ENCODE data around the gene SH3RF2.

DNA sequence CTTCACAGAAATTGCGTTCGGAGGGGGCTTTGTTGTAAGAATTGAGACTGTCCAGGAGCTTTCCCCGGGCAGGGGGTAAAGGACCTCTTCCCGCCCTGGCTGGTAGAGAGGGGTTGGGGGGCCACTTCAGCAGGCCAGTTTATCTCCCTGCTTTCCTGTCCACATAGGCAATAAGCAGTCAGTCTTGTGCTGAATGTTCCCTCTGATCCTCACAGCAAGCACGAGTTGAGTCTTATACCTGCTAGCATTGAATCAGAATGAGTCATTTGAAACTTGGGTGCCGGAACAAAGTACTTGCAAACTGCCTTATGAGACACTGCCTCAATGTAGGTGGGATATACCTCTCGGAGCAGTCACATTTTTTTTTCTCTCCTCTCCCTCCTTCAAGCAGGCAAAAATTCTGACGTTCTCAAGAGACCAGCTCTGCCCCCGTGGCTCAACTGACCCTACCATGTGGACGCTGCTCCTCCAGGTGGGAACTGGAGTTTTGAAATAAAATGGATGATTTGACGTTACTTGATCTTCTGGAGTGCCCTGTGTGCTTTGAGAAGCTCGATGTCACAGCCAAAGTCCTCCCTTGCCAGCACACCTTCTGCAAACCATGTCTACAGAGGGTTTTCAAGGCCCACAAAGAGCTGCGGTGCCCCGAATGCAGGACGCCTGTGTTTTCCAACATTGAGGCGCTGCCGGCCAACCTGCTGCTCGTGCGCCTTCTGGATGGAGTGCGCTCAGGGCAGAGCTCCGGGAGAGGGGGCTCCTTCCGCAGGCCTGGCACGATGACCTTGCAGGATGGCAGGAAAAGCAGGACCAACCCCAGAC, 1.3 kb downstream of the SH3RF2 start:
- TF ChIP-seq, protein P1, sequence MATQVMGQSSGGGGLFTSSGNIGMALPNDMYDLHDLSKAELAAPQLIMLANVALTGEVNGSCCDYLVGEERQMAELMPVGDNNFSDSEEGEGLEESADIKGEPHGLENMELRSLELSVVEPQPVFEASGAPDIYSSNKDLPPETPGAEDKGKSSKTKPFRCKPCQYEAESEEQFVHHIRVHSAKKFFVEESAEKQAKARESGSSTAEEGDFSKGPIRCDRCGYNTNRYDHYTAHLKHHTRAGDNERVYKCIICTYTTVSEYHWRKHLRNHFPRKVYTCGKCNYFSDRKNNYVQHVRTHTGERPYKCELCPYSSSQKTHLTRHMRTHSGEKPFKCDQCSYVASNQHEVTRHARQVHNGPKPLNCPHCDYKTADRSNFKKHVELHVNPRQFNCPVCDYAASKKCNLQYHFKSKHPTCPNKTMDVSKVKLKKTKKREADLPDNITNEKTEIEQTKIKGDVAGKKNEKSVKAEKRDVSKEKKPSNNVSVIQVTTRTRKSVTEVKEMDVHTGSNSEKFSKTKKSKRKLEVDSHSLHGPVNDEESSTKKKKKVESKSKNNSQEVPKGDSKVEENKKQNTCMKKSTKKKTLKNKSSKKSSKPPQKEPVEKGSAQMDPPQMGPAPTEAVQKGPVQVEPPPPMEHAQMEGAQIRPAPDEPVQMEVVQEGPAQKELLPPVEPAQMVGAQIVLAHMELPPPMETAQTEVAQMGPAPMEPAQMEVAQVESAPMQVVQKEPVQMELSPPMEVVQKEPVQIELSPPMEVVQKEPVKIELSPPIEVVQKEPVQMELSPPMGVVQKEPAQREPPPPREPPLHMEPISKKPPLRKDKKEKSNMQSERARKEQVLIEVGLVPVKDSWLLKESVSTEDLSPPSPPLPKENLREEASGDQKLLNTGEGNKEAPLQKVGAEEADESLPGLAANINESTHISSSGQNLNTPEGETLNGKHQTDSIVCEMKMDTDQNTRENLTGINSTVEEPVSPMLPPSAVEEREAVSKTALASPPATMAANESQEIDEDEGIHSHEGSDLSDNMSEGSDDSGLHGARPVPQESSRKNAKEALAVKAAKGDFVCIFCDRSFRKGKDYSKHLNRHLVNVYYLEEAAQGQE (IDR thresholded peaks at IDR 0.05) = no peak
- TF ChIP-seq CTCF (IDR thresholded peaks at IDR 0.05; ENCODE audit: low read depth, low read length, missing input control) = no peak

All from liver (tissue), 2 donors.